Hematopoietic multipotent progenitor cell treated with erythropoietin and hydrocortisone succinate and interleukin-3 and kit ligand, for 15 days (in vitro differentiated cells): ENCODE measurements around the gene DESI1.
"Not testable (repeated sequence)": the region's sequence is repeated elsewhere in the genome, so short reads cannot be mapped to it uniquely, and the experiment has no call there.

Source experiments
- DNase-seq: peaks from one replicate; pipeline ENCODE4 v3.0.0-alpha.2; 2015; ENCODE audit warnings: low spot score

The DESI1 gene

GRCh38 chr22:41585898-41586297, 34.9 kb downstream of the DESI1 start:
- DNase-seq = no peak

DNA sequence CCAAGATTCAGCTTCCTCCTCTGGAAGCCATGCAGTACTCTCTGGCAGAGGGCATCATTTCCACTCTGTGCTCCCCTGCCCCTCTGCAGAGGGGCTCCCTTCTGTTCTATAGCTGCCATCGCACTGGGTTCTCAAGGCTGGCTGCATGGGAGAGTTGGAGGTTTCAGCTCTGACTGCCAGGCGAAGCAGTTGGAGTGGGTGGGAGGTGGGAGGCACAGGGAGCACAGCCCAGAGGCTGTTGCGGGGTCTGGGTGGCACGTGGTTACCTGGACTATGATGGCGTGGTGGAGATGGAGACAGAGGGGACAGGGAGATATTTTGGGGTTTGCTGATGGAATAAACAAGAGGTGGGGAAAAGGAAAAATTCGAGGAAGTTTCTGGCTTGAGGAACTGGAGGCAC, 36.0 kb downstream of the DESI1 start:
- DNase-seq = no peak

GRCh38 chr22:41582694-41583093, 38.1 kb downstream of the DESI1 start:
- no peak for DNase-seq

GRCh38 chr22:41579997-41580355, 40.9 kb downstream of the DESI1 start:
- DNase-seq = no peak

DNA sequence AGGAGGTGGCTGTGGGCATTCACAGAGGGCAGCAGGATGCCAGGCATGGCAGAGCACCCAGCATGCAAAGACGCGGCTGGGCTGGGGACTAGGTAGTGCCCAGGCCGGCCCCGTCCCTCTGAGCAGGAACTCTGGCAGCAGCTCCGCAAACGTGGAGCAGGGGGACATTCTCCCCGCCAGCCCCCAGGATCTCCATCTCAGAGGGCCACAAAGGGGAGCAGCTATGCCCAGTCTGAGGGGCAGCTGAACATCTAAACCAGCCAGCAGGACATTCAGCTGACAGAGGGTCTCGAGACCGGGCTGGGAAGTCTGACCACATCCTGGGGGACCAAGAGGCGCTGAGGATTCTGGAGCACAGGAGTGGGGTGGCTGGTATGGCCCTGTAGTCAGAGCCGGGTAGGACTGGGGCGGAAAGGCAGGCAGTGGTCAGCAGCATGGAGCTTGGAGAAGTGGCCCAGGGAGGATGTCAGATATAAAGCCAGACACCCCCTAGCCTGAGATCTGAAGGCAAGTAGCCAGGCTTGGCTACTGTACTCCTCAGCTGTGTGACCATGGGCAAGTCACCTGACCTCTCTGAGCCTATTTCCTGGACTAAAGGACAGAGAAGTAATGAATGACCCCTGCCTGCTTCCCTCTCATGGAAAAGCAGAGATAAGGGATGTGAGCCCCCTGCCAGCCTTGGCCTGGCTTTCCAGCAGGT, 41.4 kb downstream of the DESI1 start:
- no peak for DNase-seq

DNA sequence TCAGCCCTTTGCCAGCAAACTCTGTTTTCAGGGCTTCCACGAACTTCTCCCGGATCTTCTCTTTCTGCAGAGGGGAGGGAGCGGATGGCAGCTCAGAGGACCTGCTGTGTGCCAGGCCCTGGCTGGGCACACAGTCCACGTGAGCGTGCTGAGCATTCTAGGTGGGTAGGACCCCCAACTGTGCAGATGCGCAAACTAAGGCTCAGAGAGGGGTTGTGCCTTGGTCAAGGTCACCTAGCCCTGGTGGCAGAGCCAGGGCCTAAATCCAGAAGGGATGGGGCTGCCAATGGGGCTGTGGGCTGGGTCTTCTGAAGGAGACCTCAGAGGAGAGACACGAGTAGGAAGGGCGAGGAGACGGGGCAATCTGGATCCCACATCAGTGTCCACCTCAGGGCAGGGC, 42.0 kb downstream of the DESI1 start:
- no peak for DNase-seq

DNA sequence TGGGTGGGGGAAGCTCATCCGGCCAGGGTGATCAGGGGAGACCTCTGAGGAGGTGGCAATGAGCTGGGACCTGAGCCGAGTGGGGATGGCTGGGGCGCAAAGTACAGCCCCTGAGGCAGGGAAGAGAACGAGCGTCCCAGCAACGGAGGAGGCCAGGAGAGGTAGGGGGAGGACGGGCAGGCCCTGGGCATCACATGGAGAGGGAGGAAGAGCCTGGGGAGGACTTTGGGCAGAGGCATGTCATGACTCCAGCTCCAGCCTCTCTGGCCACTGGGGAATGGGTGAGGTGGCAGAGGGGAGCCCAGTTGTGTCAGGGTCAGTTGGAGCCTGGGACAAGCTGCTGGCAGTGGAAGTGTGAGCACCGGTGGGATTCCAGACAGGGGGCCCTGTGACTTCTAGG, 42.7 kb downstream of the DESI1 start:
- DNase-seq = no peak

- peak; percentile 84 for DNase-seq
Observed at GRCh38 chr22:41576877-41577276, 44.0 kb downstream of the DESI1 start.

DNA sequence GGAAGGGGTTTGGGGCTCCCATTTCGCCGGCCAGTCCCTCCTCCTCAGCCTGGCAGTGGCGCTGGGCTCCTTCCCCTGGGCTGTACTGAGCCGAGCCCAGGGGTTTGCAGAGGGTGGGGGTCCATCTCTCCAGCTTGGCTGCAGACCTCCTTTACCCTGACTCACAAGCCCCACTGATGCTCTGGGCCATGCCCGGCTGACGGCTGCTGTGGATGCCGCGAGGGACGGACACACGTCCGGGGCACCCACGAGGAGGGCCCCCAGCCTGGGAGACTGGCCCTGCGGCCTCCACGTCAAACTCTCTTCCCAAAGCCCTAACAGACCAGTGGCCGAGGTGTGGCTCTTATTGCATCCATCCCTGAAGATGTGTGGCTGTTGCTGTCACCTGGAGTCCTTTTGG, 45.3 kb downstream of the DESI1 start:
- DNase-seq = no peak

- peak; percentile 63 for DNase-seq
Observed at GRCh38 chr22:41574847-41575381, 45.9 kb downstream of the DESI1 start.

GRCh38 chr22:41573677-41574076, 47.2 kb downstream of the DESI1 start:
- DNase-seq = no peak

- DNase-seq = not testable (repeated sequence)
Observed at GRCh38 chr22:41572305-41572704, 48.5 kb downstream of the DESI1 start.

DNA sequence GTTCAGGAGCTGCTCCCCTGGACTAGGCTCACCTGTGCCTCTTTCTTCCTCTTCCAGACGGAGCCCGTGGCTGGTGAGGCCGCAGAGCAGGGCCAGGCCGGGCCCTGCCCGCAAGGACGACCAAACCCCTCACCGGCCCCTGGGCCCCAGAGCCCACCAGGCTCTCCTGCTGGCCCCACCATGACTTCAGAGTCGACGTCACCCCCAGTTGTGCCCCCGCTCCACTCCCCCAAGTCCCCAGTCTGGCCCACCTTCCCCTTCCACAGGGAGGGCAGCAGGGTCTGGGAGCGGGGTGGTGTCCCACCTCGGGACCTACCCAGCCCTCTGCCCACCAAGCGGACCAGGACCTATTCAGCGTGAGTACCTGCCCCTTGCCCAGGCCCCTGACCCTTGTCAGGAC, 49.1 kb downstream of the DESI1 start:
- DNase-seq = no peak

- no peak for DNase-seq
Observed at GRCh38 chr22:41570221-41570620, 50.6 kb downstream of the DESI1 start.

GRCh38 chr22:41568811-41569210, 52.0 kb downstream of the DESI1 start:
- DNase-seq = no peak

DNA sequence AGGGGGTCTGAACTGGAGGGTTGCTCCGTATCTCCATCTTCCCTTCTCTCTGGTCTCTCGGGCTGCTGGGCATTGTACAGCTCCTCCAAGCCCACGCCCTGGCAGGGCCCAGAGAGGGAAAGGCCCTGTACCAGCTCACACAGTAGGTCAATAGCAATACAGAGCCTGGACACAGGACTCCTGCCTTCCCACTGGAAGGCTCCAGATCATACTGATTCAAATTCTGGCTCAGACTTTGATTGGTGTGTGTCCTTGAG, 53.4 kb downstream of the DESI1 start:
- no peak for DNase-seq

DNA sequence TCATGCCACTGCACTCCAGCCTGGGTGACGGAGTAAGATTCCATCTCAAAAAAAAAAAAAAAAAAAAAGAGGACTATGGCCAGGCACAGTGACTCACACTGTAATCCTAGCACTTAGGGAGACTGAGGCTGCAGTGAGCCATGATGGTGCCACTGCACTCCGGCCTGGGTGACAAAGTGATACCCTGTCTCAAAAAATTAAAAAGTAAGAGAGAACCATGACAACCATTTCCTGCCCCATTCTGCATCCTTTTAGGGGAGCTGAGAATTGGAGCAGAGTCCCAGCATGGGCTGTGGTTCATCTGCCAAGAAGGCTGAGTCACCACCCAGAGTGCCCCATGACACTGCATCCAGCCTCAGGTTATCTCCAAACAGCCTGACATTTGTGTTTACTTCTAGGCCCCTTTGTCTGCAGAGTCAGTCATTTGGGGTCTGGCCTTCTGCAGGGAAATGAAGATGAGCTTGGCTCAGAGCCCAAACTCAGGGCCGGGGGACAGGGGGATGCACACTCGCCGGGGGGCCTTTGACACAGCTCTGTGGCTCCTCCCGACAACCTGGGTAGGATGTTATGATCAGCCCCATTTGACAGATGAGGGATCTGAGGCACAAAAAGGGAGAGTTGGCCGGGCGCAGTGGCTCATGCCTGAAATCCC, 55.3 kb downstream of the DESI1 start:
- peak; percentile 90 for DNase-seq

DNA sequence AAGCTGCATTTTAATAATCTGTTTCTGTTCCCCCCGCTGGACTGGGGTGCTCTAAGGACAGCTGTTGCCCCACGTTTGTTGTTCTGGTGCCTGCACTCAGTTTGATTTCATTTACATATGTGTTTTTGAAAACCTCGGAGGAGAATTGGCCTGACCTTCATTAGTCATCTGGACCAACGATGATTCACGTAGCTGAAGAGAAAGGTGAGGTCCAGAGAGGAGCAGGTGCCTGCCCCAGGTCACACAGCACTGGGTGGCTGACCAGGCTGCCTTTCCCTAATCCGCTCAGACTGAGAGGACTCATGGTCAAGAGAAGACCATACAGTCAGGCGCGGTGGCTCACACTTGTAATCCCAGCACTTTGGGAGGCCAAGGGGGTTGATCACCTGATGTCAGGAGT, 56.3 kb downstream of the DESI1 start:
- no peak for DNase-seq

- no peak for DNase-seq
Observed at GRCh38 chr22:41563051-41563711, 57.7 kb downstream of the DESI1 start.

DNA sequence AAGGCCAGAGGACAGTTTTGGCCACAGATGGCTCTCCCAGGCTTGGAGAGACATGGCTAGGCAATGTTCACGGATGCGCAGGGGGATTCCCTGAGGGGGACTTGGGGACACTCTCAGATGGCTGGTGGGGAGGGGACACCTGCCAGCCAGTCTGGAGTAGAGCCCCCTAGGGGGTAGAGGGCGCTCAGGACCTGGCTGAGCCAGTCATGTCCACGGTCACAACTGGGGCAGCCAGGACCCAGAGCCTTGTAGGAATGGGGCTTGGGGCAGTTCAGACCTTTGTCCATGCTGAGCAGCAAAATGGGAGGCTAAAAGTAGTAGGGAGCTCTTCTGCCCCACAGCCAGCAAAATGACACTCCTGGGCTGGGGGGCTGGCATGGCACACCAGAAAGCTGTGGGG, 58.4 kb downstream of the DESI1 start:
- no peak for DNase-seq

DNA sequence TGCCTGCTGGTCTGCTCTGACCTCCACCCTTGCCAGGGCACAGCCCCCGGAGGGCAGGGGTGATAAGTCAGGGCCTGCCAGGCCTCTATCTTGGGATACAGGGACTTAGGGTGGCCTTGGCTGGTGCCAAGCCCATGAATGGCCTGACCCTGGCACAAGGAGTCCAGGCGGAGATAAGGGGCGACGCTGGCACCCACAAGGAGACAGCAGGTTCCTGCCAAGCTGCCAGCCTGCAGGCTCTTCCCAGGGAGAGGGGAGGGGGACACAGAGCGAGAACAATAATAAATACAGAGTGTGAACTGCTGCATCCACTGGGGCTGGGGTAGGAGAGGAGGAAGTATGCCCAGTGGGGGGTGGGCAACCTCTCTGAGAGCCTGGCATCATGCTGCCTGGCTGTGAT, 59.1 kb downstream of the DESI1 start:
- peak; percentile 52 for DNase-seq

DNA sequence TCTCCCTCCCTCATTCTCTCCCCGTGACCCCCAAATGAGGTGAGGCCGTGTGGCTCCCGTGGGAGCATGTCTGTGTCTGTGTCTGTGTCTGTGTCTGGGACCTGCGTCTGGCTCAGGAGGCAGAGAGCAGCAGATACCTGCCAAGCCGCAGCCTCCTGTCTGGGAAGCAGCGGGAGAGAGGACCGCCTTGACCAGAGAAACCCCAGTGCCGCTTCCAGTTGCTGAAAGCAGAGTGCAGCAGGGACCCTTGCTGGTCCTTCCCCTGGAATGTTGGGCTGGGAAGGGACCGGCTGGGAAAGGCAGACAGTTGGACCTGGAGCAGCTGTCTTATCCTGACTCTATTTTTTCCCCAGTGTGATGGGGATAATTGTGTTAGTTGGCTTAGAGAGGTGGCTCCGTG, 59.5 kb downstream of the DESI1 start:
- DNase-seq = no peak

- no peak for DNase-seq
Observed at GRCh38 chr22:41560095-41560471, 60.8 kb downstream of the DESI1 start.

GRCh38 chr22:41558241-41558630, 62.6 kb downstream of the DESI1 start:
- not testable (repeated sequence) for DNase-seq
